COR-L47 (cell line): ENCODE measurements around the gene CLK2.
"Not testable (repeated sequence)": the region's sequence is repeated elsewhere in the genome, so short reads cannot be mapped to it uniquely, and the experiment has no call there.

Source experiments
- DNase-seq: peaks from one replicate; lab custom pipeline; 2025; lab: John Stamatoyannopoulos, UW

Gene CLK2

GRCh38 chr1:155296661-155297060 lies 23.4 kb upstream of the CLK2 start:
- DNase-seq: no peak

- no peak for DNase-seq
These were observed 22.6 kb upstream of the CLK2 start for GRCh38 chr1:155295942-155296267.

GRCh38 chr1:155295183-155295941 lies 22.1 kb upstream of the CLK2 start:
- DNase-seq: no peak

GRCh38 chr1:155294520-155295182 lies 21.3 kb upstream of the CLK2 start:
- no peak for DNase-seq

GRCh38 chr1:155293086-155293749 lies 19.9 kb upstream of the CLK2 start:
- DNase-seq: no peak

- DNase-seq: not testable (repeated sequence)
These were observed 17.7 kb upstream of the CLK2 start for GRCh38 chr1:155291006-155291405.

- no peak for DNase-seq
These were observed 14.8 kb upstream of the CLK2 start for GRCh38 chr1:155287987-155288543.

GRCh38 chr1:155286544-155286943 lies 13.2 kb upstream of the CLK2 start:
- no peak for DNase-seq

- no peak for DNase-seq
These were observed 12.3 kb upstream of the CLK2 start for GRCh38 chr1:155285631-155286044.

- DNase-seq: no peak
These were observed 11.8 kb upstream of the CLK2 start for GRCh38 chr1:155285063-155285462.

GRCh38 chr1:155284476-155284875 lies 11.2 kb upstream of the CLK2 start:
- no peak for DNase-seq

GRCh38 chr1:155282488-155283091 lies 9.3 kb upstream of the CLK2 start:
- no peak for DNase-seq

GRCh38 chr1:155279268-155279667 lies 6.0 kb upstream of the CLK2 start:
- DNase-seq: no peak

GRCh38 chr1:155278689-155279160 lies 5.4 kb upstream of the CLK2 start:
- no peak for DNase-seq

GRCh38 chr1:155277902-155278688 lies 4.8 kb upstream of the CLK2 start:
- DNase-seq: peak; percentile 88

- peak; percentile 98 for DNase-seq
These were observed 4.0 kb upstream of the CLK2 start, which contains the start of gene HCN3 for GRCh38 chr1:155277070-155277901. TSS of gene HCN3 (plus strand) at chr1:155277463. CDS start at chr1:155277591, 128 bp downstream.

GRCh38 chr1:155272466-155273342 lies 600 bp downstream of the CLK2 start:
- peak; percentile 70 for DNase-seq

- DNase-seq: no peak
These were observed 3.9 kb downstream of the CLK2 start for GRCh38 chr1:155269381-155269780.

GRCh38 chr1:155268630-155269029 lies 4.7 kb downstream of the CLK2 start:
- DNase-seq: no peak
